Measurements from ENCODE around the gene EDN3.
"Not testable (repeated sequence)": the region's sequence is repeated elsewhere in the genome, so short reads cannot be mapped to it uniquely, and the experiment has no call there.

The EDN3 gene

GRCh38 chr20:59336540-59336939 is 36.1 kb downstream of the EDN3 start:
- DNase-seq = no peak

DNA sequence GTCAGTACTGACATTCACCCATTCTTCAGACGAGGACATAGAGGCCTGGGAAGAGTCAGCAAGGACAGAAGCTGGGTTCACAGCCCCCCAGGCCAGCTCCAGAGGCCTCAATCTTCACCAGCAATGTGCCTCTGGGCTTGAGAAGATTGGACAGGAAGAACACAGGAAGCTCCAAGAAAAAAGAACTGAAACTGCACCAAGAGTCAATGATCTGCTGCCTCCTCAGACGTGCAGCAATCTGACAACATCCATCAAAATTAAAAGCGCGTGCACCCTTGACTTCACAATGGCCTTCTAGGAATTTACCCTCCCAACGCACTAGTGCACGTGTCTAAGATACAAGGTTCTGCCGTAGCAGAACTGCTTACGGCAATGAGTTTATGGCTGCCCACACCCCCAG is 38.0 kb downstream of the EDN3 start:
- not testable (repeated sequence) for DNase-seq

DNA sequence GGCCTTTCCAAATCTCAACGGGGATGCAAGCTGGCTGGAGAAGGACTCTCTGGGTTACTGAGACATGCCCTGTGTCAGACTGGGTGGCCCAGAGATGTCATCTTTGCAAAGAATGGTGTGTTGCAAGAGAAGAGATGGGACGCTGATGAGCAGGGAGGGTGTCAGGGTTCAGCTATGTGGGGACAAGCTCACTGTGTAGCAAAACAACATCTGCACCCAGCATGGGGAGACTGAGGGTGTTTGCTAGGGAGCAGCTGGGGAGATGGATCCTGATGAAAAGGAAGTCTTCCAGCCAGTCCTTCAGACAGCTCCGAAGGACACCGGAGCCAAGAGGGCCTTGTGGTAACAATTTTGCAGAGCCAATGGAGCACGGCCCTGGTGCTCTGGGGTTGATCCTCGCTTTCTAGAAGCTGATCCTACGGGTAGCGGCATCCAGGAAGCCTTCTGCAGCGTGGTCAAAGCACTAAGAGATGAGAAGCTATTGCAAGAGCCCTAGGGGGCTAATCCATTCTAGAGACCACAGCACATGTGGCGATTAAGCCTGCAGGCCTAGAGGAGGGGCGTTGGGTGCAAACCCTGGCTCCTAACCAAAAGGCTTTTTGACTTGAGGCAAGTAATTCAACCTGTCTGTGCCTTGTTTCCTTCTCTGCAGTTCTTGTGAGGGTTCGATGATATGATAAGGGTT is 39.9 kb downstream of the EDN3 start:
- DNase-seq = no peak

- not testable (repeated sequence) for DNase-seq
These were observed 41.0 kb downstream of the EDN3 start for GRCh38 chr20:59341285-59342022.

DNA sequence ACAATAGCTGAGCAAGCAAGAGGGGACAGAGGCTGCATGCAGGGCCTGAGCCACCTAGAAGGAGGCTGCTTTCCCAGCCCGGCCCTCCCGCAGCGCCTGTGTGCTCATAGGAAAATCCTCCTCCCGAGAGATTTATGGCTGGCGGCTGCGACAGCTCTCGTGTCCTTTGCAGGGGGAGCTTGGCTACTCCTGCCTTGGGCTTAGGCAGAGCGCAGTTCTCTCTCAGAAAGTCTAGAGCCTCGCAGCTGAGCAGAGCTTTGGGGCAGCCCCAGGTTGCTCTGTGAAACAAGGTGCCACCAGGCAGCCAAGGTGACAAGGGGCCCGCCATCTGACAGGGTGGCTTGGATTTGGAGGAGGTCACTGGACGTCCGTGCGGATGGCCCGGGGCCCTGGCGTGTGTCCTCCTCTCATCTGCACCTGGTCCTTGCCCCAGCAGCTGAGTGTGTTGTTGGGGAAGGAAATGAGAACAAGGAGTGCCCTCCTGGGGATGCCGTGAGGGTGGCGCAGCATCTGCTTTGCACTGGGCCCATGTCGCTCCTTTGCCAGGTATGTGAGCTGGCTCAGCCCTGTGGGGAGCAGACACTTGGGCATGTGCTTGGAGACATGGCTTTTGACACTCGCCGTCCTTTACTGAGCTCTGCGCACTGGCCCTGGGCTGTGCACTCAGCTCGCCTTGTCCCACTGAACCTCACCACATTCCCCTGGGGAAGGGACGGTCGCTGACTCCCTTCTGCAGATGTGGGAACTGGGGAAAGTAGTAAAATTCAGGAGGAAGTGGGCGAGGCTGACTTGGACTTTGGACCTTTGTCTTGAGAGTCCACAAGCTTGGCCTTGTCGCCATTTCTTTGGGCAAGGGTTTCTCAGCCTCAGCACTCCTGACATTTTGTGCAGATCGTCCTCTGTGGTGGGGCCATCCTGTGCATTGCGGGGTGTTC is 41.9 kb downstream of the EDN3 start:
- no peak for DNase-seq

DNA sequence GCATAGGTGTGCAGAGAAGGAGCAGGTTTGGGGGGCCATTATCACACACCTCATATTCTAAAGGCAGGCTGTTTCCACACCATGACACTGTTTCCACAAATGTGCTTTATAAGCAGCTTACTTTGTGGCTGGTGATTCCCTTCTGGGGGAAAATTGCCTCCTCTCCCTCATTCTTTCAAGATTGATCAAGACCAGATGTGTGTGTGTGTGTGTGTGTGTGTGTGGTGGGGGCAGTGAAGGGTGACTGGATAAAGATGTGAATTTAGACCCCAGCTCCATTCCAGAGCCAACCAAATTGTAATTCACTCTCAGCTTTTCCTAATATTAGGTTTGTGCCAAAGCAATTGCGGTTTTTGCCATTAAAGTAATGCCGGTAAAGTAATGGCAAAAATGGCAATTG is 45.6 kb downstream of the EDN3 start:
- no peak for DNase-seq

- no peak for DNase-seq
These were observed 48.9 kb downstream of the EDN3 start for GRCh38 chr20:59349277-59349676.

- no peak for DNase-seq
These were observed 50.1 kb downstream of the EDN3 start for GRCh38 chr20:59350330-59351156.

DNA sequence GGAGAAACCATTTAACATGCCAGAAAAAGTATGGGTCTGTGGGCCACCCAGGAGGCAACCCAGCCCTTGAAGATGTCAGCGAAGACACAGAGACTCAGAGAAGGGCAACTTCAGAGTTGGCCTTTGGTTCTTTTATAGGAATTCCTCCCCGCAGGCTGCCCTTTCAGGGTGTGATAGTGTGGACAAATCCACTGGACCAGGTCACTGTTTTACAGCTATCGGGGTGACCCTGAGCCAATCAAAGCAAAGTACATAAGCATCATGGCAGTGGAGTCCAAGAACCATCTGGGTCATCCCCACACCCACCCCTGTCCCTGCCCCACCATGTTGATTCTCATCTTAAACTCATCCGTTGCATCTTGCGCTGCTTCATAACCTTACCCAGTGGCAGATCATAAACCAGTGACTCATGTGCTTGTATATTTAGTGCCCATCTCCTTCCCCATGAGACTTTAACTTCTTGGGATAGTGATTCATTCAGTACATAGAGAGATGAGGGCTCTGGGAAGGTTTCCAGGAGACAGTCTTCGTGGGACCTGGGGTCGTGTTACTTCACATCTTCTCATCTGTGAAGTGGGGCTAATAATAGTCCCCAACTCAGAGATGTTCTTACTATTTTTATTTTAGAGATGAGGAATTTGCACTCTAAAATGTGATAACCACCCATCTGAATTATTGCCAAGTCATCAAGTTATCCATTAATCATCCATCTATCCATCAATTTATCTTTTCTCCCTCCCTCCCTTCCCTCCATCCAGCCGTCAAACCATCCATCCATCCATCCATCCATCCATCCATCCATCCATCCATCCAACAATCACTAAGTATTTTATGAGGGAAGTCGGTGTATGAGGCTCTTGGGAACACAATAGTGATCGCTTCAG is 51.0 kb downstream of the EDN3 start:
- DNase-seq = no peak

GRCh38 chr20:59352541-59352940 is 52.1 kb downstream of the EDN3 start:
- DNase-seq = no peak

- no peak for DNase-seq
These were observed 52.6 kb downstream of the EDN3 start for GRCh38 chr20:59352990-59353389.

- no peak for DNase-seq
These were observed 54.0 kb downstream of the EDN3 start for GRCh38 chr20:59354460-59354859.

DNA sequence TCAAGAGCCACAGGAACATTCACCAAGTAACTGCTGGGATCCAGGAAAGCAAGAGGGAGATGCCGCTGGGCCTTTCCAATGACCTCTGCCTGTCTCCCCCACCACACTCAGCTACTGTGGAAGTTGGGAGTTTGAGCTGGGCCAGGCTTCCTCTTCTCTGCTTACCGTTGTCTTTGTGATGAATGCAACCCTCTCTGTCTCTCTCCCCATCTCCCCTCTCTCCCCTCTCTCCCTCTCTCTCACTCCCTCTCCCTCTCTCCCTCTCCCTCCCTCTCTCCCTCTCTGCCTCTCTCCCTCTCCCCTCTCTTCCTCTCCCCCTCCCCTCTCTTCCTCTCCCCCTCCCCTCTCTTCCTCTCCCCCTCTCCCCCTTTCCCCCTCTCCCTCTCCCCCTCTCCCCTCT is 54.8 kb downstream of the EDN3 start:
- no peak for DNase-seq

GRCh38 chr20:59356662-59357165 is 56.3 kb downstream of the EDN3 start:
- no peak for DNase-seq

- not testable (repeated sequence) for DNase-seq
These were observed 58.4 kb downstream of the EDN3 start for GRCh38 chr20:59358793-59359192.

DNA sequence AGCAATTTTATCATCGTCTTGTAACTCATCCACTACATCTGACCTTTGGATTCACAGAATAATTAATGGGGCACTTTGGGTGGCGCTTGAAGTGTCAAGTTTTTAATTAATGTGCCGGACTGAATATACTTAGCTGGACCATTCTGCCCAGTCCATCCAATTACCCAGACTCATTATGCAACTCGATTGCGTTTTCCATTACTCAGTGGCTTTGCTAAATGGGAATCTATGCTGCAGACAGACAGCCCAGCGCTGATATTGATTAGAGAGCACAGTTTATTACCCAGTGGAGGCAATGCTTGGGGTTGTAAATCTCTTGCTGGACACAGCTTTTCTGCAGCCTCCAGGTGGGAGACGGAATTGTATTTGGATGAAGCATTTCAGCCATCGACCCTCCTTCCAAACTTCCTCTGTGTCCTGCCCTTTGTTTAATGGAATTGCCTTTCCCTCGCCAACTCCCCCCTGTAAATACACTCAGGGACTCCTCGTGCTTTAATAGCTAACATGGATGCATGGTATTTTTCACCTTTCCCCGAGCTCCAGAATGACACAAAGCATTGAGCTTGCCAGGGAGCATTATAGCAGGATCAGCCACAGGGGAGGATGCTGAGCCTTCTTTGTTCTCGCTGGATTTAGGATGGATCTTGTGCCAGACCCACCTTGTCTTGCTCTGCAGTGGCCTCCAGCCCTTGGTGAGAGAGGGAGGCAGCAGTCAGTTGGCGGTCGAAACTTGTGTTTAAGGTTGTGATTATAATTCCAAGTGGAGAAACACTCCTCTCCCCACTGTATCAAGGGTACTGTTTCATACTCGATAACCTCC is 59.7 kb downstream of the EDN3 start:
- DNase-seq = no peak

DNA sequence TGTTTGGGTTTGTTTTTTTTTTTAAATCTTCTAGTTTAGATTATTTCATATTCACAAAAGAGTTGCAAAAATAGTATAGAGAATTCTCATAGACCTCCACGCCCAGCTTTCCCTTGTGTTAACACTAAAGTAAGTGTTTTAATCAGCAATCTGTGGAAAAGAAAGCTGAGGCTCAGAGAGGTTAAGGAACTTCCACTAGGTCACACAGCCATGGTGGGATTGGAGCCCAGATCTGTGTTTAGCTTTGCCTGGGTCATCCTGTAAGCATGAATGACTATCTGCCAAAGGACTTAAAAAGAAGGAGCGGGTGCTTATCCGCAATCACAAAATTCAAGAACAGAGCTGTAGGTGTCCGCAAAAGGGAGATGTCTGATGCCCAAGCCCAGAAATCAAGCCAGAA is 60.5 kb downstream of the EDN3 start:
- no peak for DNase-seq

GRCh38 chr20:59361411-59361810 is 61.0 kb downstream of the EDN3 start:
- no peak for DNase-seq

GRCh38 chr20:59363101-59363500 is 62.7 kb downstream of the EDN3 start:
- DNase-seq = no peak

- no peak for DNase-seq
These were observed 64.2 kb downstream of the EDN3 start for GRCh38 chr20:59364611-59365010.
